GM18870 (cell line): Measurements from ENCODE around the gene RANBP9.

Experiments
- ATAC-seq: cut with Tn5 transposase; IDR thresholded peaks from one replicate; pipeline ENCODE4 v1.9.1; 2021; ENCODE audit warnings: moderate library complexity; ENCODE audit not compliant: unreplicated experiment

RANBP9 gene

DNA sequence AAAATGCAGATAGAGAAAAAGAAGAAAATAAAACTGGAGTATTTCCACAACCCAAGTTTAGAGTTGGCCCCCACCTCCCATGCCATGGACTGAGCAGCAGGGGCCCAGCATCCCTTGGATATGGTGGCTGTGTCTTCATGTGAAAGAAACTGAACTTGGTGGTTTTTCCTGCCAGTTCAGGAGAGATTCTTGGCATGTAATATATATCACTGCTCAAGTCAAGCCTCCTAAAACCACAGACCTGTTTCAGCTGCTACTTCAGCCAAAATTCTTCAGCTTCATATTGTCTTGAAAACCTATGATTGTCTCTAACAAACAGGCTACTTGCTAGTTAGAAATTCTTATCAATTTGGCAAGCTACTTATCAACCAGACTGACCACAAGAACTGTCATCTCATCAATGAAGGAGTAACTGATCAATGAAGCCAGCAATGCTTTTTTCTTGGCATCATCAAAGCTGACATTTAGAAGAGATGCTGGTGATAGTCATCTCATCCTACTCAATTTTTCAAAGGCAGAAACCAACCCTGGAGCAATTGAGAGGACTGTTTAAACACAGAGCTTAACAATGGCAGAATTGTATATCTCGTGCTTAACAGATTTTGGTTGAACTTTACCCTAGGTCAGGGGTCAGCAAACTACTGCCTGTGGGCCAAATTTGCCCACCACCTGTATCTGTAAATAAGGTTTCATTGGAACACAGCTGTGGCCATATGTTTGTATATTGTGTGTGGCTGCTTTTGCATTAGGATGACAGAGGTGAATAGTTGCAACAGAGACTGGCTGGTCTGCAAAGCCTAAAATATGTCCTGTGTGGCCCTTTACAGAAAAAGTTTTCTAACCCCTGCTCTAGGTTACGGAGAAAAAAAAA lies 106.9 kb downstream of the RANBP9 start:
- no peak for ATAC-seq

DNA sequence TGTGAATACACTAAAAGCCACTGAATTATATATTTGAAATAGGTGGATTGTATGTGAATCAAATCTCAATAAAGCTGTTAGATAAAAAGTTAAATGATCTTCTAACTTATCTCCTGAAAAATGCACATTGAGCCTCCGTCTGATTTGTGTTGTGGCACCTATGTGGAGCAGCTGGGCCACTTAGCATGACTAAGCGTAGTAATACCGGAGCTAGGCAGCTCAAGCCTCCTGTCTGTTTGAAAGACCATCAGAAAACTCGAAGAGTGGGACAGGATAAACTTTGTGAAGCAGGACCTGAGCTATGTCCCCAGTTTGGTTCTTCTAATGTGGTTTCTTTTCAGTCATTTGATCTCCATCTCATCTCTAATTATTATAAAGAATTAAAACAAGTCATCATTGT lies 107.5 kb downstream of the RANBP9 start:
- ATAC-seq: no peak

GRCh38 chr6:13600036-13600435 lies 111.6 kb downstream of the RANBP9 start:
- no peak for ATAC-seq

DNA sequence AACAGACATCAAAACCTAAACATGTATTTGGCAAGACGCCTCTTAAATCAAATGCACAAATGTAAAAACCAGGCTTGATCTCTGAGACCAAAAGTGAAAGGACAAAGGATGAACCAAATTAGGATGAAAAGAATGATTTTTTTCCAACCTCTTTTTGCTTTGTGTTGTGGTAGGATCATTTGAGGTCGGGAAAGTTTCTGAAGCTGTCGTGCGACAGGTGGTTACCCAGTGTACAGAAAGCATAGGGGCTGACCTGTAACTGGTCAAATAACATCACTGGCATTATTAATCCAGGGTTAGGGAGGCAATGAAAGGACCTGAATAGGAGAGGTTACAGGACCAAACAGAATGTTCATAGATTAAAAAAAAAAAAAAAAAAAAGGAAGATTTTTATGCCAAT lies 114.6 kb downstream of the RANBP9 start:
- no peak for ATAC-seq

- no peak for ATAC-seq
Observed at GRCh38 chr6:13593720-13594119, 117.9 kb downstream of the RANBP9 start.

DNA sequence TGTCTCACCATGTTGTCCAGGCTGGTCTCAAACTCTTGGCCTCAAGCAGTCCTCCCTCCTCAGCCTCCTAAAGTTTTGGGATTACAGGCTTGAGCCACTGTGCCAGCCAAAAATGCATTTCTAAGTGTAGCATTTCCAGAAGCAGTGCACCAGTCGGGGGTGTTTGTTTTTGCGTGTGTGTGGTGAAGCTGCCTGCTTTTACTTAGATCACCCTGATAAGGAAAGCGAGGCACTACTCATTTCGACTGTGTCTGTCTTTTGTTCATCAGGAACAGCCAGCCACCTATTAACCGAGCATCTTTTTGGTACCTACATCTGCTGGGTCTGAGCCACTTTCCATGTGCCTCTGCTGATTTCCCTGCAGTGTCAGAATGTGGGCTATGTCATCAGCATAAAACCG lies 118.5 kb downstream of the RANBP9 start:
- ATAC-seq: no peak

DNA sequence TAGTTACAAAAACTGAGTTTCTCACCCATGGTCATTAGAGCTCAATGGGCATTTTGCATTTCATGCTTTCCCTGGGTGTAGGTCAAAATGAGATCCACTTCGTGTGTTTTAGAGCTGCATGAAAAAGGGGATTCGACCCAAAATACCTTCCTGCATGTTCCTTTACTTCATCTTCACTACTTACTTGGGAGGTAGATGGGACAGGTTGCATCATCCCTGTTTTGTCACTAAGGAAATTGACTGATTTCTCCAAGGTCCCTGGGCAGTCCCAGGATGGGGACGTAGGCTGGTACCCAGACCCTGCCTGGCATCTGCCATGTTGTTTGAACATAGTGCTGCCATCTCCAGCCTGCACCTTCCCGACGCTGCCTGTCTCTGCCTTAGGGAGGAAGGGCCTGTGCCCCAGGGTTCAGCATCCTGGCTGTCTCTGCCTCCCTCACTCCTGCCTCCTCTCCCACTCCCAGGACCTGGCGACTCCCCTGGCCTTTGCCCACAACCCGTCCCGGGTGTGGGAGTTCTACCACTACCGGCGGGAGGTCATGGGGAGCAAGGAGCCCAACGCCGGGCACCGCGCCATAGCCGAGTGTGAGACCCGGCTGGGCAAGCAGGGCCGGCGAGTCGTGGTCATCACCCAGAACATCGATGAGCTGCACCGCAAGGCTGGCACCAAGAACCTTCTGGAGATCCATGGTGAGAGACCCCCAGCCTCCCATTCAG lies 120.3 kb downstream of the RANBP9 start:
- ATAC-seq: no peak

GRCh38 chr6:13590574-13591153 lies 121.0 kb downstream of the RANBP9 start:
- no peak for ATAC-seq

DNA sequence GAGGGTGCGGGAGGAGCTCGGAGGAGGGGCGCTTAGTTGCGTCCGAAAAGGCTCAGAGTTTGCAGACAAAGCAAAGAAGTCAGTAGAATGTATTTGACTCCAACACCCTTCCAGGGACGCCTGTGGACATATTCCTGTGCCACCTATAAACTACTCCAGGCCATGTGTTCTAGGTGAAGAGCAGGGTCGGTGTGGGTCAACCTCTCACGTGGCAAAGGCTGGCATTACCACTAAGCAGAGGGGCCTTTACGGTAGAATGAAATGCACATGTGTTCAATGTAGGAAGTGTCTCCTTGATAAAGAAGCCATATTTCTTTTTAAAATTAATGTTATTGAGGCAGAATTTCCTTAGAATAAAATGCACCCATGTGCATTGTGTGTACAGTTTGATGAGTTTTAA lies 121.8 kb downstream of the RANBP9 start:
- no peak for ATAC-seq

DNA sequence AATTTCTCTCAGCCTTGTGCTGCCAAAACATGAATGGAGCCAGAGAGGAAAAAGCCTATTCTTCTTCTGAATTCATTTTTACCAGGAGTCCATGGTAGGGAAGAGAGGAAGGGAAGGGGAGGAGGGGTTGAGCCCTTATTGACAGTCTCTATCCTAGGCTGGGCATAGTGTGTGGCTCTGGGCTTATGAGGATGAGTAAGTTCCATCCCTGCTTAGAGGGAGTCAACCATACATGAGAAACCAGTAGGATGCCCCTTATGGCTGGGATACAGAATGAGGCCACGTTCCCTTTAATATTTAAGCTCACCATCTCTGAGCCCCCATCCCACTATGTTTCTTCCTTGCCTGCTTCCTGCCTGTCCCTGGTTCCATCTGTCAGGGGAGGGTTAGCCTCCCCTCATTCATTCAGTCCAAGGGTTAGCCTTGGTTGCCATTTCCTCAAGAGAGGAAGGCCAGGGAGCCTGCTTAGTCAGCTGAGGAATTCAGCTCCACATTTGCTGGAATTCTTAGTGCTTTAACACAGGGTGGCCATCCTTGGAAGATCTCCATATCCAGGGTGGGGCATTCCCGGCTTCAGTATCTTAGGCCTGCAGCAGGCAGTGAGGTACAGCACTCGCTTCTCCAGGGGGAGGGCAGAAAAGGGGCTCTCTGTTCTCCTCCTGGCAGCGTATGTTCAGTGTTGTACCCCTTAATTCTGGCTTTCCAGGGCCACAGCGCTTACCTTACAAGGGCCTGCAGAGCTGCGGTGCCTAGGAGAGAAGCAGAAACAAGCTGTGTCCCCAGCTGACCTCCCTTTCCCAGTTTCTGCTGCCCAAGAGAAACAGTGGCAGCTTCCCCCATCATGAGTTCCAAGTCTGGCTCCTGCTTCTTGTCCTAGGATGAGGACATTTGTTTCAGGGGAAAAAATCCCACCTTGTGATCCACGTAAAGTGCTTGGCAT lies 124.8 kb downstream of the RANBP9 start:
- no peak for ATAC-seq

DNA sequence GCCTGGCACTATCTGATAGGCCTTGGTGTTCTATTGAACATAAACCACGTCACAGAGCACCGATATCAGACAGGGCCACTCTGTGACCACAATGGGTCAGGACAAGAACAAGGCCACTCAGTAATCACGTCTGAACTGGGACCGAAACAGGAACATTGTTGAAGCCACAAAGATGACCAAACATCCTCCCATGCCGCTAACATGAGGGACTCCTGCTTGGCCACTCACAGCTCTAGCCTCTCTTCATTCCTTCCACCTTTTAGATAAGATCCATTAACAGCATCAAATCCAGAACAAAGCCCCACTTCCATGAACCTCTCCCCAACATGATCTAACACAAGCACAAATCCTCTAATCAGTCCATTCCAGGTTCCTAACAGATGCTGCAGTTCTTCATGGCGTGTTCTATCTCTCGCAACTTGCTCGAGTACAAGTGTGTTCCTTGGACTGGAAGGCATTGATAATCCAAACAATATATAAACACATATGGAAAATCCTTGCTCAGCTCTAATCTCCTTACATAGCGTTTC lies 129.9 kb downstream of the RANBP9 start:
- ATAC-seq: no peak

- ATAC-seq: no peak
Observed at GRCh38 chr6:13579911-13580310, 131.7 kb downstream of the RANBP9 start.

GRCh38 chr6:13577926-13578325 lies 133.7 kb downstream of the RANBP9 start:
- no peak for ATAC-seq

- ATAC-seq: no peak
Observed at GRCh38 chr6:13576017-13576416, 135.6 kb downstream of the RANBP9 start.

DNA sequence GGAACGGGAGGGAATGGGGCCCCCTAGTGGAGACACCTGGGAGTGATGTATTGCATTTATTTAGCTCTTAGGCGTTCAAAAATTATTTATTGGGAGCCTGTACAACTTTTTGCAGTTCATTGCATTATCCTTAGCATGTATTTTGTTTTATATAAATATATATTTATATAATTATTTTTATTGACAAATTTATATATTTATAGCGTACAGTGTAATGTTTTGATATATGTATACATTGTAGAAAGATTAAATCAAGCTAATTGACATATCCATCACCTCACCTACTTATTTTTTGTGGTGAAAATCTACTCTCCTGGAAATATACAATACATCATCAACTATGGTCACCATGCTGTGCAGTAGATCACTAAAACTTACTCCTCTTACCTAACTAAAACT lies 136.3 kb downstream of the RANBP9 start:
- no peak for ATAC-seq

DNA sequence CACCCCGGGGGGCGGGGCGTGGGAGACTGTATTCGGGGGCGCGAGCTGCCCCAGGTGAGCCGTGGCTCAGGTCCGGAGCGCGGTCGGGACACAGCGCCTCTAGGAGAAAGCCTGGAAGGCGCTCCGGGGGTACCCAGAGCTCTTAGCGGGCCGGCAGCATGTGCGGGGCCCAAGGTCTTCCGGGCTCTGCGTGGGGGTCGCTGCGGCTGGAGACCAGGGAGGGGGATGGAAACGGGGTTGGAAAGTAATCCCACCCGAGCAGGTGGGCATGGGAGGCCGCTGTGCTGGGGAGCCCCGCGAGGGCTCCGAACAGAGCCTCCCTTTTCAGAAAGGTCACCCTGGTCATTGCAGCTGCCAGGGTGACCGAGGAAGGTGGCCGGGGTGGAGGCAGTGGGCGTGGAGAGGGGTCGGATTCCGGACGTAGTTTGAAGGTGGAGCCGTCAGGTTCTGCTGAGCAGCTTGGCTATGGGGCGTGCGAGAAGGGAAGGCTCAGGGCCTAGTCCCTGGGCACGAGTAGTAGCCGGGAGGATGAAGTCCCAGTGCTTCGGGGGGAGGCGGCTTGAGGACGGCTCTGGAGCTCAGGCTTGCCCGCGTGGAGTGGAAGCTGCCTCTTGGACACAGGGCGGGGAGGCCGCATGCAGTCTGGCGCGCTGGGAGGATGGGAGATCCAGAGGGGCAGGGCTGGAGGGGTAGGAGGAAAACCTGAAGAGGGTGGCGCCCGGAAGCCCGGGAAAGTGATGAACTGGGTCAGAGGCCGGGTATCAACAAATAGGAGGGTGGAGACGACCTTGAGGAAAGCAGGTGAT lies 136.9 kb downstream of the RANBP9 start, which contains the start of gene SIRT5:
SIRT5 (plus strand) TSS at position 31 of the 806 bp plus-strand sequence. CDS start 9,510 bp downstream, outside the sequence.
- ATAC-seq: peak; percentile 59

- ATAC-seq: peak; percentile 46
Observed at GRCh38 chr6:13574149-13574570, 137.5 kb downstream of the RANBP9 start.

- ATAC-seq: no peak
Observed at GRCh38 chr6:13573669-13574110, 137.9 kb downstream of the RANBP9 start.

- ATAC-seq: no peak
Observed at GRCh38 chr6:13572951-13573654, 138.5 kb downstream of the RANBP9 start.
